Keratinocyte (primary cell): ENCODE results near the gene SPOCK1. TPM values are rescaled to one million over a fixed set of nuclear protein-coding genes. Genes with fewer than 3 reads are reported as not detected.

Source experiments
- DNase-seq: peaks from one replicate; pipeline ENCODE4 v3.0.0-alpha.2; 2011; ENCODE audit warnings: low read depth, missing footprints, low spot score
- FAIRE-seq: peaks from 2 replicates; lab custom pipeline; 2011; peaks lifted over from hg19 to GRCh38; lab: Jason Lieb, UNC
- H2AFZ ChIP-seq: 2 replicates; pipeline ENCODE4 v1.6.0; 2012; ENCODE audit warnings: low read length, control low read depth, inconsistent platforms; ENCODE audit not compliant: control insufficient read depth
- H3K27ac ChIP-seq: 2 replicates; pipeline ENCODE4 v1.5.1; 2011; ENCODE audit warnings: low read length; ENCODE audit not compliant: control insufficient read depth, insufficient read depth
- H3K27me3 ChIP-seq: 3 replicates; pipeline ENCODE4 v1.6.0; 2011; ENCODE audit warnings: low read length; ENCODE audit not compliant: control insufficient read depth, insufficient read depth; ENCODE audit errors: extremely low read depth
- H3K36me3 ChIP-seq, 2 experiments: 2 replicates in 1 of 2; 3 replicates in 1 of 2; pipeline ENCODE4 v1.5.1; 2011; ENCODE audit warnings: low read length in 2 of 2, mild to moderate bottlenecking in 1 of 2; ENCODE audit not compliant: control insufficient read depth in 2 of 2, insufficient read depth in 2 of 2; ENCODE audit errors: extremely low read depth in 1 of 2
- H3K4me1 ChIP-seq: 3 replicates; pipeline ENCODE4 v1.5.1; 2011; ENCODE audit warnings: low read length; ENCODE audit not compliant: control insufficient read depth, insufficient read depth; ENCODE audit errors: extremely low read depth
- H3K4me2 ChIP-seq: 3 replicates; pipeline ENCODE4 v1.6.0; 2011; ENCODE audit warnings: low read depth, low read length; ENCODE audit not compliant: control insufficient read depth, insufficient read depth; ENCODE audit errors: extremely low read depth
- H3K4me3 ChIP-seq, 3 experiments: fragments of 200-600 bp in 1 of 3; sonication (generic) in 1 of 3; 2 replicates in 2 of 3; 3 replicates in 1 of 3; pipeline ENCODE4 v1.5.1; 2011 to 2016; ENCODE audit warnings: low read length in 3 of 3, mild to moderate bottlenecking in 3 of 3, control low read depth in 2 of 3, inconsistent platforms in 1 of 3, low read depth in 1 of 3, mixed read lengths in 1 of 3, mixed run types in 1 of 3, moderate library complexity in 1 of 3; ENCODE audit not compliant: control insufficient read depth in 2 of 3, insufficient read depth in 2 of 3; ENCODE audit errors: extremely low read depth in 1 of 3
- H3K79me2 ChIP-seq: 2 replicates; pipeline ENCODE4 v1.6.0; 2012; ENCODE audit warnings: low read length; ENCODE audit not compliant: control insufficient read depth, insufficient read depth
- H3K9ac ChIP-seq: 3 replicates; pipeline ENCODE4 v1.6.0; 2011; ENCODE audit warnings: low read length; ENCODE audit not compliant: control insufficient read depth, insufficient read depth; ENCODE audit errors: extremely low read depth
- H3K9me1 ChIP-seq: 3 replicates; pipeline ENCODE4 v1.6.0; 2011; ENCODE audit warnings: low read length; ENCODE audit not compliant: control insufficient read depth, insufficient read depth; ENCODE audit errors: extremely low read depth
- H3K9me3 ChIP-seq: 2 replicates; pipeline ENCODE4 v1.5.1; 2012; ENCODE audit warnings: low read depth, low read length; ENCODE audit not compliant: control insufficient read depth
- H4K20me1 ChIP-seq: 3 replicates; pipeline ENCODE4 v1.6.0; 2011; ENCODE audit warnings: low read length; ENCODE audit not compliant: control insufficient read depth, insufficient read depth; ENCODE audit errors: extremely low read depth
- EZH2 ChIP-seq: IDR thresholded peaks from one replicate; pipeline ENCODE4 v1.6.1; 2012; ENCODE audit warnings: inconsistent platforms, mild to moderate bottlenecking, low read length, moderate library complexity
- dilution Hi-C: fragments of 300-500 bp; cut with MboI; formaldehyde crosslinking; loops from one replicate; pipeline ENCODE4 v1.7.0; 2020; ENCODE audit warnings: low sequenced_read_pairs; ENCODE audit not compliant: extremely low pct_ligation_motif_present
- polyA plus RNA-seq, 5 experiments: library from polyadenylated mRNA; depleted of rRNA in 3 of 5; stranded (reverse) in 3 of 5; stranded (forward) in 1 of 5; unstranded in 1 of 5; fragments of >200 nt; gene quantifications; 1 replicate in 1 of 5; 2 replicates in 3 of 5; 3 replicates in 1 of 5; pipeline versions ENCODE4 v1.2.1 to v1.2.3, GENCODE V29; 2011 to 2012; ENCODE audit warnings: missing spikeins in 2 of 5, low read depth in 1 of 5, low replicate concordance in 1 of 5
- TF ChIP-seq, protein P1 (sequence below), 3 experiments: IDR thresholded peaks in 1 of 3; conservative IDR thresholded peaks in 1 of 3; optimal IDR thresholded peaks in 1 of 3; 2 replicates in 2 of 3; 3 replicates in 1 of 3; pipeline versions ENCODE3 to v1.5.1; 2011; ENCODE audit warnings: low read length in 3 of 3, mild to moderate bottlenecking in 3 of 3, moderate library complexity in 2 of 3, control low read depth in 1 of 3, inconsistent platforms in 1 of 3; ENCODE audit not compliant: insufficient read depth in 2 of 3; ENCODE audit errors: extremely low read depth in 1 of 3

The SPOCK1 gene
- polyA plus RNA-seq, 1 donor (not counting 4 experiments of a cell fraction or from before 2014, with no cell fraction given): 5.5 TPM

DNA sequence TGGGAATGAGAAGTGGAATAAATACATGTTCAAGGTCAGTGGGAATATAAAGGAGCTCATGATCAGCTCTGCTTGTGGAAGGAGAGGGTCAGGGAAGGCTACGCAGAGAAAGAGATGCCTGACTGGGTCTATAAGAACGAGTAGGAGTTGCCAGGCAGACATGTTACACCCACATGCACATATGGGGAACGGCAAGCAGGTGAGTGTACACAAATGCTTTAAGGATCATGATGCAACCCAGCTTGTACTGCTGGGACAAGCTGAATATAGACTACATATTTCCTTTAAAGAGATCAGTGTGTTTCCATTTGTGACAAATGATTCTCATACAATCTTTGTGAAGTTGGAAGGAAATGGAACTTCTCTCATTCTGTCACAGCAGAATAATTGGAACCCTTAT is 141.7 kb downstream of the SPOCK1 start:
- Histone ChIP-seq H3K4me1 (no peaks in the 10 kb centered on the region), H3K9me3 (no peaks in the 10 kb centered on the region), H3K79me2 (no peaks in the 10 kb centered on the region), H3K9ac (no peak overlapping the region), H3K4me2 (no peak overlapping the region), H4K20me1 (no peaks in the 10 kb centered on the region), H3K27ac (no peak overlapping the region), H3K36me3 (no peaks in the 10 kb centered on the region), H2AFZ (no peak overlapping the region), H3K9me1 (no peaks in the 10 kb centered on the region), H3K4me3 (no peak overlapping the region), H3K27me3 (no peaks in the 10 kb centered on the region)
- dilution Hi-C loops: no loop called here
- FAIRE-seq (no peak), DNase-seq (no peak)
- TF ChIP-seq EZH2: no peak
- TF ChIP-seq, protein P1, sequence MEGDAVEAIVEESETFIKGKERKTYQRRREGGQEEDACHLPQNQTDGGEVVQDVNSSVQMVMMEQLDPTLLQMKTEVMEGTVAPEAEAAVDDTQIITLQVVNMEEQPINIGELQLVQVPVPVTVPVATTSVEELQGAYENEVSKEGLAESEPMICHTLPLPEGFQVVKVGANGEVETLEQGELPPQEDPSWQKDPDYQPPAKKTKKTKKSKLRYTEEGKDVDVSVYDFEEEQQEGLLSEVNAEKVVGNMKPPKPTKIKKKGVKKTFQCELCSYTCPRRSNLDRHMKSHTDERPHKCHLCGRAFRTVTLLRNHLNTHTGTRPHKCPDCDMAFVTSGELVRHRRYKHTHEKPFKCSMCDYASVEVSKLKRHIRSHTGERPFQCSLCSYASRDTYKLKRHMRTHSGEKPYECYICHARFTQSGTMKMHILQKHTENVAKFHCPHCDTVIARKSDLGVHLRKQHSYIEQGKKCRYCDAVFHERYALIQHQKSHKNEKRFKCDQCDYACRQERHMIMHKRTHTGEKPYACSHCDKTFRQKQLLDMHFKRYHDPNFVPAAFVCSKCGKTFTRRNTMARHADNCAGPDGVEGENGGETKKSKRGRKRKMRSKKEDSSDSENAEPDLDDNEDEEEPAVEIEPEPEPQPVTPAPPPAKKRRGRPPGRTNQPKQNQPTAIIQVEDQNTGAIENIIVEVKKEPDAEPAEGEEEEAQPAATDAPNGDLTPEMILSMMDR (optimal IDR thresholded peaks at IDR 0.05 in 1 of 3, IDR thresholded peaks at IDR 0.05 in 1 of 3, conservative IDR thresholded peaks at IDR 0.05 in 1 of 3; ENCODE audit: extremely low read depth in 1 of 3, insufficient read depth in 2 of 3, low read length in 3 of 3): no peak

DNA sequence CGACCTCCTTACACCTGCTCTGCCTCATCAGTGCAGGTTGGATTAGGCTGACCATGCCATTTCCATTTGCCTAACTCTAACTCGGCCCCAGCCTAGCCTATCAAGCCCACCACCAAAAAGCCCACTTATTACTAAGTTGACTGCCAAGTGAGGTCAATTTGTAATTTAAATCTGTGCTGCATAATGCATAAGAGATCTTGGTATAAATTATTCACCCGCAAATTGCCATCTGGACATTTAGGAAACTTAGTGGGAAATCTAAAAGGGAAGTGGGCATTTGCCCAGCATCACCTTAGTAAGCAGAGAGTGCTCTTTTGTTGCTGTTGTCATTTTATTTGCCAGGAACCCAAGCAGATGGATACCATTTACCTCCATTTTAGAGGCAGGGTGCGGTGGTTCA is 143.0 kb downstream of the SPOCK1 start:
- no peak overlapping the region for H2AFZ ChIP-seq
- H3K79me2 ChIP-seq: no peaks in the 10 kb centered on the region
- no peak for DNase-seq
- no peaks in the 10 kb centered on the region for H4K20me1 ChIP-seq
- H3K9ac ChIP-seq: no peak overlapping the region
- H3K9me1 ChIP-seq: no peaks in the 10 kb centered on the region
- H3K27ac ChIP-seq: no peak overlapping the region
- TF ChIP-seq, protein P1 (optimal IDR thresholded peaks at IDR 0.05 in 1 of 3, IDR thresholded peaks at IDR 0.05 in 1 of 3, conservative IDR thresholded peaks at IDR 0.05 in 1 of 3; ENCODE audit: extremely low read depth in 1 of 3, insufficient read depth in 2 of 3, low read length in 3 of 3): no peak
- no peak for TF ChIP-seq EZH2
- H3K27me3 ChIP-seq: no peaks in the 10 kb centered on the region
- H3K4me1 ChIP-seq: no peaks in the 10 kb centered on the region
- H3K9me3 ChIP-seq: no peaks in the 10 kb centered on the region
- no peaks in the 10 kb centered on the region for H3K36me3 ChIP-seq
- dilution Hi-C loops: no loop called here
- H3K4me2 ChIP-seq: no peak overlapping the region
- H3K4me3 ChIP-seq: no peak overlapping the region
- no peak for FAIRE-seq
